ENCODE data around the gene NUDCD2.
A peak's percentile ranks its signal among the peaks of the same experiment; 100 is the strongest.

The NUDCD2 gene

DNA sequence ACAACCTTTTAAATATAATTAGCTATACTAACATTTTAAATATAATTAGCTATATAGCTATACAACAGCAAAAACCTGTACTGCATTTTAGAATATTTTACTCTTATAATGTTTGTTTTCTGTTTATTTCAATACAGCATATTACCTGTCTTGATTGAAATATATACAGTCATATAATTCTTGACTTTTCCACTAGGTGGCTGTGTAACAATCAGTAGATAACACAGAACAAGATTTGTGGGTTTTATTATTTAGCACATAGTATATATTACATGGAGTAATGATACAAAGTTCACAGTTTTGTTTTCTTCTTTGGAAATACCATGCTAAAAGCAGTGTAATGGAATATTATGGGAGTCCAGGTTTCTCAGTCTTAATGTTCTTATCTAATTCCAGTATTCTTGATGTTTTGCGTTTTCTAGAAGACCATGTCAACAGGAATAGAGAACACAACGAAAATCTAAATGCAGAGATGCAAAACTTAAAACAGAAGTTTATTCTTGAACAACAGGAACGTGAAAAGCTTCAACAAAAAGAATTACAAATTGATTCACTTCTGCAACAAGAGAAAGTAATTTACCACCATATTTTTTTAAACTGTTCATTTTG lies 13.8 kb upstream of the NUDCD2 start:
- TF ChIP-seq, protein P1, sequence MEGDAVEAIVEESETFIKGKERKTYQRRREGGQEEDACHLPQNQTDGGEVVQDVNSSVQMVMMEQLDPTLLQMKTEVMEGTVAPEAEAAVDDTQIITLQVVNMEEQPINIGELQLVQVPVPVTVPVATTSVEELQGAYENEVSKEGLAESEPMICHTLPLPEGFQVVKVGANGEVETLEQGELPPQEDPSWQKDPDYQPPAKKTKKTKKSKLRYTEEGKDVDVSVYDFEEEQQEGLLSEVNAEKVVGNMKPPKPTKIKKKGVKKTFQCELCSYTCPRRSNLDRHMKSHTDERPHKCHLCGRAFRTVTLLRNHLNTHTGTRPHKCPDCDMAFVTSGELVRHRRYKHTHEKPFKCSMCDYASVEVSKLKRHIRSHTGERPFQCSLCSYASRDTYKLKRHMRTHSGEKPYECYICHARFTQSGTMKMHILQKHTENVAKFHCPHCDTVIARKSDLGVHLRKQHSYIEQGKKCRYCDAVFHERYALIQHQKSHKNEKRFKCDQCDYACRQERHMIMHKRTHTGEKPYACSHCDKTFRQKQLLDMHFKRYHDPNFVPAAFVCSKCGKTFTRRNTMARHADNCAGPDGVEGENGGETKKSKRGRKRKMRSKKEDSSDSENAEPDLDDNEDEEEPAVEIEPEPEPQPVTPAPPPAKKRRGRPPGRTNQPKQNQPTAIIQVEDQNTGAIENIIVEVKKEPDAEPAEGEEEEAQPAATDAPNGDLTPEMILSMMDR (IDR thresholded peaks at IDR 0.05; ENCODE audit: low read depth, low read length): peak; percentile 21

DNA sequence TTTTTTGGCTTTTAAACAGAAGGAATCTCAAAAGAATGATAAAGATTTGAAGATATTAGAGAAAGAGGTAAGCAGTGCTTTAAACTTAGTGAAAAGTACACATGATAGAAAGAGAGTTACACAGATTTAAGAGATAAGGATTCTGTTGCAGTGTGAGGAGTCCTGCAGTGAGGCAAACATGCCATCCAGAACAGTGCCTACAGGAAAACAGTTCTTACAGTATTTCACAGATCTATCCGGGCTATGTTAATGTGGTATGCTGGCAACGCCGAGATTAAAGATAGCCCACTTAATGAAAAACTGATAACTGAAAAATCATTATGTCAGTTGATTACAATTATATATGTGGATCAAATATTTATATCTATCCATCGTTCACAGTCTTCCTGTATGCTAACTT lies 7.8 kb upstream of the NUDCD2 start:
- DNase-seq (ENCODE audit: low read depth in 2 of 2): no peak

More for the DNA sequence above, 13.8 kb upstream of the NUDCD2 start:
- peak; percentile 29 to 31 for DNase-seq (ENCODE audit: low read depth in 2 of 2)
- no peak overlapping the region for H3K4me3 ChIP-seq (replicated peaks in 1 of 2; ENCODE audit: low read depth in 2 of 2, low read length in 2 of 2)

GRCh38 chr5:163463063-163463435 lies 3.1 kb upstream of the NUDCD2 start:
- TF ChIP-seq, protein P1 (IDR thresholded peaks at IDR 0.05; ENCODE audit: low read depth, low read length): no peak
- H3K4me3 ChIP-seq (replicated peaks in 1 of 2; ENCODE audit: low read depth in 2 of 2, low read length in 2 of 2): no peak overlapping the region
- peak; percentile 3 to 21 for DNase-seq (ENCODE audit: low read depth in 2 of 2)

More for the DNA sequence above, 7.8 kb upstream of the NUDCD2 start:
- TF ChIP-seq, protein P1 (IDR thresholded peaks at IDR 0.05; ENCODE audit: low read depth, low read length): no peak
- H3K4me3 ChIP-seq (replicated peaks in 1 of 2; ENCODE audit: low read depth in 2 of 2, low read length in 2 of 2): no peak overlapping the region

- DNase-seq (ENCODE audit: low read depth in 2 of 2): peak; percentile 35 to 48
- H3K4me3 ChIP-seq (replicated peaks in 1 of 2; ENCODE audit: low read depth in 2 of 2, low read length in 2 of 2): peak within 1 kb of the TSS; percentile 74 to 80
- TF ChIP-seq, protein P1 (IDR thresholded peaks at IDR 0.05; ENCODE audit: low read depth, low read length): no peak
Observed at GRCh38 chr5:163460562-163461171, 765 bp upstream of the NUDCD2 start, which contains the start of gene HMMR. TSS of gene HMMR (plus strand) at chr5:163460632. CDS start at chr5:163460693, 61 bp downstream.

- TF ChIP-seq, protein P1 (IDR thresholded peaks at IDR 0.05; ENCODE audit: low read depth, low read length): no peak
- DNase-seq (ENCODE audit: low read depth in 2 of 2): no peak
- H3K4me3 ChIP-seq (replicated peaks in 1 of 2; ENCODE audit: low read depth in 2 of 2, low read length in 2 of 2): peak overlapping the region; percentile 74 to 80
Observed at GRCh38 chr5:163459462-163459818, 462 bp downstream of the NUDCD2 start.

- TF ChIP-seq, protein P1 (IDR thresholded peaks at IDR 0.05; ENCODE audit: low read depth, low read length): no peak
- peak overlapping the region; percentile 74 to 80 for H3K4me3 ChIP-seq (replicated peaks in 1 of 2; ENCODE audit: low read depth in 2 of 2, low read length in 2 of 2)
- DNase-seq (ENCODE audit: low read depth in 2 of 2): no peak
Observed at GRCh38 chr5:163458778-163459385, 1.0 kb downstream of the NUDCD2 start.
